Fibroblast of the aortic adventitia (primary cell): Measurements from ENCODE around the gene SPATA22. TPM values are rescaled to one million over a fixed set of nuclear protein-coding genes. Genes with fewer than 3 reads are reported as not detected.

ENCODE experiments used
- DNase-seq: peaks from one replicate; pipeline ENCODE4 v3.0.0-alpha.2; 2010; ENCODE audit warnings: low read depth
- H3K4me3 ChIP-seq: 2 replicates; pipeline ENCODE4 v1.5.1; 2011; ENCODE audit warnings: low read depth, mild to moderate bottlenecking, control low read depth, low read length, moderate library complexity
- CTCF ChIP-seq: IDR thresholded peaks from 2 replicates; pipeline ENCODE4 v1.5.1; 2011; ENCODE audit warnings: mild to moderate bottlenecking, low read length, control low read depth, inconsistent platforms; ENCODE audit not compliant: insufficient read depth
- total RNA-seq: library from RNA; depleted of rRNA; stranded (reverse); fragments of >200 nt; gene quantifications from 2 replicates; pipeline ENCODE4 v1.2.3, GENCODE V29; 2012; ENCODE audit warnings: low replicate concordance

The SPATA22 gene
- total RNA-seq, 1 donor: not detected

- TF ChIP-seq CTCF: no peak
- no peak overlapping the region for H3K4me3 ChIP-seq
- peak; percentile 6 for DNase-seq
These were observed 29.7 kb upstream of the SPATA22 start for GRCh38 chr17:3501344-3501743.

- TF ChIP-seq CTCF: no peak
- no peak for DNase-seq
- no peak overlapping the region for H3K4me3 ChIP-seq
These were observed 25.5 kb upstream of the SPATA22 start for GRCh38 chr17:3497101-3497500.

GRCh38 chr17:3485481-3486068 is 14.0 kb upstream of the SPATA22 start:
- no peak for DNase-seq
- no peak overlapping the region for H3K4me3 ChIP-seq
- no peak for TF ChIP-seq CTCF

GRCh38 chr17:3482852-3483251 is 11.2 kb upstream of the SPATA22 start:
- no peak overlapping the region for H3K4me3 ChIP-seq
- TF ChIP-seq CTCF: no peak
- DNase-seq: no peak

- DNase-seq: no peak
- H3K4me3 ChIP-seq: no peak overlapping the region
- no peak for TF ChIP-seq CTCF
These were observed 8.4 kb upstream of the SPATA22 start for GRCh38 chr17:3479988-3480387.

GRCh38 chr17:3475812-3476610 is 4.4 kb upstream of the SPATA22 start, which contains the start of gene ASPA:
TSS of gene ASPA (plus strand) at chr17:3475997. CDS start at chr17:3476160, 163 bp downstream.
- no peak for TF ChIP-seq CTCF
- peak within 1 kb of the TSS; percentile 63 for H3K4me3 ChIP-seq
- peak; percentile 46 for DNase-seq
